SKM-1 treated with dmso at 0.1 percent for 144 hours (cell line): Measurements from ENCODE around the gene WBP2NL.
"Not testable (repeated sequence)": the region's sequence is repeated elsewhere in the genome, so short reads cannot be mapped to it uniquely, and the experiment has no call there.

Experiments
- DNase-seq: peaks from one replicate; lab custom pipeline; 2025; ENCODE audit not compliant: unreplicated experiment; lab: John Stamatoyannopoulos, UW

Gene WBP2NL

GRCh38 chr22:41998361-41999261 is at the start of gene WBP2NL:
Gene WBP2NL (plus strand): TSS chr22:41998788. CDS start chr22:41998819, 31 bp downstream.
- DNase-seq: peak; percentile 60

- not testable (repeated sequence) for DNase-seq
Observed at GRCh38 chr22:41948928-41949296, 49.7 kb upstream of the WBP2NL start.

- DNase-seq: no peak
Observed at GRCh38 chr22:41949297-41949965, 49.2 kb upstream of the WBP2NL start.

GRCh38 chr22:41951898-41952474 is 46.6 kb upstream of the WBP2NL start, which contains the start of gene SMIM45:
Gene SMIM45 (plus strand): TSS chr22:41952150.
- DNase-seq: no peak

- no peak for DNase-seq
Observed at GRCh38 chr22:41952713-41953112, 45.9 kb upstream of the WBP2NL start.

GRCh38 chr22:41957941-41958556 is 40.5 kb upstream of the WBP2NL start:
- DNase-seq: no peak

GRCh38 chr22:41963453-41964111 is 35.0 kb upstream of the WBP2NL start:
- peak; percentile 74 for DNase-seq

- DNase-seq: no peak
Observed at GRCh38 chr22:41964112-41964491, 34.5 kb upstream of the WBP2NL start.

- DNase-seq: no peak
Observed at GRCh38 chr22:41966225-41966606, 32.4 kb upstream of the WBP2NL start.

- DNase-seq: peak; percentile 56
Observed at GRCh38 chr22:41966607-41967240, 31.9 kb upstream of the WBP2NL start.

GRCh38 chr22:41968601-41969000 is 30.0 kb upstream of the WBP2NL start:
- DNase-seq: no peak

- no peak for DNase-seq
Observed at GRCh38 chr22:41969110-41969646, 29.4 kb upstream of the WBP2NL start, which contains the start of gene SEPTIN3. Gene SEPTIN3 (plus strand): TSS chr22:41969443. CDS start chr22:41971493, 2,050 bp downstream.

GRCh38 chr22:41970601-41971000 is 28.0 kb upstream of the WBP2NL start:
- no peak for DNase-seq

- DNase-seq: no peak
Observed at GRCh38 chr22:41971431-41971830, 27.2 kb upstream of the WBP2NL start.

- no peak for DNase-seq
Observed at GRCh38 chr22:41974691-41975290, 23.8 kb upstream of the WBP2NL start.

GRCh38 chr22:41975299-41976069 is 23.1 kb upstream of the WBP2NL start:
- DNase-seq: no peak

- DNase-seq: no peak
Observed at GRCh38 chr22:41976070-41976901, 22.3 kb upstream of the WBP2NL start.

GRCh38 chr22:41976961-41977566 is 21.5 kb upstream of the WBP2NL start:
- DNase-seq: no peak
